ENCODE measurements around the gene LRRN3.

The LRRN3 gene

DNA sequence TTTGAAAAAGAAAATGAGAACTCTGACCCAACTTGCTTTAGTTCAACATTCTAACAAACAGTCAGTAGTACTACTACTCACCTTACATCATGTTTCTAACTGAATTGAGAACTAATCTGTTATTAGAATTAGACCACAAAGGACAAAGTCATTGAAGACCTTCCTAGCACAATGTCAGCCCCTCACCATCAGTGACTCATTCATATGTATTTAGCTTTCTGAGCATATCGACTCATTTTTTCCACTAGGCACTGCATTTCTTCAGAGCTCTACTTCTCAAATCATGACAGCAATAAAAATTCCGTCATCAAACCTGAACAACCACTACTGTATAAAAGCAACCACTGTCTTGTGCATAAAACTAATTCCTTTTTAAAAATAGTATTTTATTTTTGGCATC lies 4.4 kb upstream of the LRRN3 start:
- TF ChIP-seq SIN3A (IDR thresholded peaks at IDR 0.05; ENCODE audit: borderline replicate concordance, insufficient read depth, low read length): no peak

- TF ChIP-seq FOXP2 (optimal IDR thresholded peaks at IDR 0.05; ENCODE audit: borderline replicate concordance, extremely low read depth, extremely low read length, insufficient read depth) (no peak), TAF1 (IDR thresholded peaks at IDR 0.05; ENCODE audit: borderline replicate concordance, insufficient read depth, low read length) (no peak), SIN3A (IDR thresholded peaks at IDR 0.05; ENCODE audit: borderline replicate concordance, insufficient read depth, low read length) (no peak), REST (IDR thresholded peaks at IDR 0.05; ENCODE audit: insufficient read depth in 1 of 2, low read depth in 2 of 2, low read length in 2 of 2) (no peak), POLR2AphosphoS5 (IDR thresholded peaks at IDR 0.05; ENCODE audit: low read depth, low read length) (no peak)
Measured at GRCh38 chr7:111088328-111088727, 2.6 kb upstream of the LRRN3 start.

DNA sequence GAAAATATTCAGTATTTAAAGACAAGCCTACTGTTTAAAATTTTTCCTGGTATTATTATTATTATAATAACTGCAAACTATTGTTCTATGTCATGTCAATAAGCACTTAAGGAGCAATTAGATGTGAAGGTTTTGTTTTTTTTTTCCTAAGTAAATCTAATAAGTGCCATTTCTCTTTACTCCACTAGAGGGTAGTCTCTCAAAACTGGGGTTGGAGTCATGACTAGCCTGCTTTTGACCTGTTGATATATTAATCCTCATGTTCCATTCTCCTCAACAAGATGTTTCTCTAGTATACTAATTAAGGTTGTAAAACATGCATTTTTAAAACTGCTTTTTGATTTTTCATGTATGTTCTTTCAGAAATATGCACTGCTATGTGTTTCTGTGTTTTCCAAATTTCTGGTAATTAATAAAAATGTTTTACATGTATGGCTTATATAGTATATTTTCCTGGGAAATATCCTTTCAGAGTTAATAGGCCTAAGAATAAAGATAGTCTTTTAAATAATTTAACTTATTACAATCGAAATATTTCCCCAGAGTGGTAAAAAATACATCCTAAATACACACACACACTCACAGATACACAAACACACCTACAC lies 1.0 kb upstream of the LRRN3 start:
- TF ChIP-seq TAF1 (IDR thresholded peaks at IDR 0.05; ENCODE audit: borderline replicate concordance, insufficient read depth, low read length) (no peak), POLR2AphosphoS5 (IDR thresholded peaks at IDR 0.05; ENCODE audit: low read depth, low read length) (no peak), FOXP2 (optimal IDR thresholded peaks at IDR 0.05; ENCODE audit: borderline replicate concordance, extremely low read depth, extremely low read length, insufficient read depth) (no peak)

- TF ChIP-seq TAF1 (IDR thresholded peaks at IDR 0.05; ENCODE audit: borderline replicate concordance, insufficient read depth, low read length) (no peak), SIN3A (IDR thresholded peaks at IDR 0.05; ENCODE audit: borderline replicate concordance, insufficient read depth, low read length) (no peak), POLR2AphosphoS5 (IDR thresholded peaks at IDR 0.05; ENCODE audit: low read depth, low read length) (no peak), REST (IDR thresholded peaks at IDR 0.05; ENCODE audit: insufficient read depth in 1 of 2, low read depth in 2 of 2, low read length in 2 of 2) (no peak), FOXP2 (optimal IDR thresholded peaks at IDR 0.05; ENCODE audit: borderline replicate concordance, extremely low read depth, extremely low read length, insufficient read depth) (no peak)
Measured at GRCh38 chr7:111091593-111092358, 849 bp downstream of the LRRN3 start.

DNA sequence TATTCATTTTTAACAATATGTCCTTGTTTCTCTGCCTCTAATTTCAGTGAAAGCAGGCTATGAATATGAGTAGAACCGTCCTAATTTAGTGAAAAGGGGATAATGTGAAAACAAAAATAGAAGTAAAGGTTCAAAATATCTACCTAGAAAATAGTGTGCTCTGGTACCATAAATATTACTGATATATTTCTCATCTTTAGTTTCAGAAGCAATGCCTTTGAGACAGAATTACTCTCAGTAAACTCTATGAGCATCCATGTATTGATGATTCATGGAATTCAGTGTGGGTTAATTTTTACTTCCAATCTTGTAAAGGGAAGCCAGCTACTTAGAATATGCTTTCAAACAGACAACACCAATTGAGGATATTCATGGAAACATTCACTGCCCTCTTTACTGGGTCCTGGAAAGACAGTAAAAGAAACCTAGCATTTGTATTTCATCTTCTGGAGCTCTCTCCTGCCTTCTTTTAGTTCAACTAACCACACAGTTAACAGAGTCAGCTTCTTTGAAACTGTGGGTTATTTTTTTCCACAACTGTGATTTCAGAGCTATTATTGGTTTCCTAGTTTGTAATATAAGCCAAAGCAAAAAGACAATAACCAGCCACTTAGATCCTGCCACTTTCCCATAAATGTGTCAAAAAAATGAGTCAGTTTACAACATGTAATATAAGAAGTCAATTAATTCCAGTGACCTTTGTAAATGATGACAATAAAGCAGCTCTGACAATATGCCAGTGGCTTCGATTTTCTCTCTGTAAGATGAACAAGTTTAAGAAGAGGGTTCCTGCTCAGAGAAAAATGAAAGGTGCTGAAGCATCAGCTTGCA lies 1.7 kb downstream of the LRRN3 start:
- TF ChIP-seq SIN3A (IDR thresholded peaks at IDR 0.05; ENCODE audit: borderline replicate concordance, insufficient read depth, low read length): no peak
- no peak for TF ChIP-seq FOXP2 (optimal IDR thresholded peaks at IDR 0.05; ENCODE audit: borderline replicate concordance, extremely low read depth, extremely low read length, insufficient read depth)
- TF ChIP-seq TAF1 (IDR thresholded peaks at IDR 0.05; ENCODE audit: borderline replicate concordance, insufficient read depth, low read length): no peak
- no peak for TF ChIP-seq REST (IDR thresholded peaks at IDR 0.05; ENCODE audit: insufficient read depth in 1 of 2, low read depth in 2 of 2, low read length in 2 of 2)
- TF ChIP-seq POLR2AphosphoS5 (IDR thresholded peaks at IDR 0.05; ENCODE audit: low read depth, low read length): no peak
